HEK293 (cell line): ENCODE data around the gene UBB.
"Not testable (repeated sequence)": the region's sequence is repeated elsewhere in the genome, so short reads cannot be mapped to it uniquely, and the experiment has no call there.

Source experiments
- CTCF ChIA-PET: fragments of 350-600 bp; formaldehyde crosslinking; extraction: SDS; loops from one replicate; lab custom pipeline; 2021; ENCODE audit warnings: antibody characterized with exemption; lab: Yijun Ruan, JAX
- POLR2A ChIA-PET: fragments of 300-600 bp; formaldehyde crosslinking; extraction: SDS; loops from one replicate; lab custom pipeline; 2020; ENCODE audit warnings: antibody characterized with exemption, inconsistent platforms; lab: Yijun Ruan, JAX
- H3K27ac ChIP-seq: fragments of 200-500 bp; sonication (Bioruptor generic); 2 replicates; pipeline ENCODE4 v1.5.1; 2014; ENCODE audit warnings: low read depth, low read length, control low read depth, inconsistent platforms; ENCODE audit errors: extremely low read depth
- H3K36me3 ChIP-seq, 2 experiments: fragments of 200-500 bp in 1 of 2; sonication (Bioruptor generic) in 1 of 2; 1 replicate in 1 of 2; 2 replicates in 1 of 2; pipeline ENCODE4 v1.5.1; 2014 to 2017; ENCODE audit warnings: inconsistent platforms in 2 of 2, low read length in 2 of 2; ENCODE audit not compliant: control insufficient read depth in 2 of 2, insufficient read depth in 1 of 2
- H3K4me1 ChIP-seq: fragments of 200-500 bp; sonication (Bioruptor generic); 2 replicates; pipeline ENCODE4 v1.5.1; 2014; ENCODE audit warnings: mild to moderate bottlenecking, low read length, inconsistent platforms; ENCODE audit not compliant: control insufficient read depth, insufficient read depth
- H3K4me3 ChIP-seq: 2 replicates; pipeline ENCODE4 v1.5.1; 2011; ENCODE audit warnings: low read depth, mild to moderate bottlenecking, control low read depth, low read length, moderate library complexity
- H3K9me3 ChIP-seq: fragments of 200-500 bp; sonication (Bioruptor generic); 2 replicates; pipeline ENCODE4 v1.5.1; 2014; ENCODE audit warnings: low read depth, low read length, inconsistent platforms; ENCODE audit not compliant: control insufficient read depth, insufficient read depth
- GLIS2 ChIP-seq: fragments of 450-650 bp; formaldehyde crosslinking; IDR thresholded peaks from 2 replicates; pipeline ENCODE4 v1.5.1; 2016; ENCODE audit warnings: missing biosample characterization, missing genetic modification characterization
- PRDM1 ChIP-seq: fragments of 450-650 bp; formaldehyde crosslinking; IDR thresholded peaks from 2 replicates; pipeline ENCODE4; 2016; ENCODE audit warnings: missing biosample characterization, missing genetic modification characterization
- SETDB1 ChIP-seq: IDR thresholded peaks from one replicate; pipeline ENCODE4 v1.6.1; 2017; ENCODE audit warnings: mild to moderate bottlenecking, low read length, moderate library complexity, mixed read lengths; ENCODE audit not compliant: insufficient read length
- ZBTB17 ChIP-seq: fragments of 450-650 bp; formaldehyde crosslinking; IDR thresholded peaks from 2 replicates; pipeline ENCODE4 v1.5.1; 2016; ENCODE audit warnings: missing biosample characterization, missing genetic modification characterization
- ZBTB21 ChIP-seq: fragments of 450-650 bp; formaldehyde crosslinking; IDR thresholded peaks from 2 replicates; pipeline ENCODE4 v1.5.1; 2017; ENCODE audit warnings: missing biosample characterization, missing genetic modification characterization
- ZFP37 ChIP-seq: fragments of 450-650 bp; formaldehyde crosslinking; IDR thresholded peaks from 2 replicates; pipeline ENCODE4 v1.5.1; 2016; ENCODE audit warnings: missing biosample characterization, missing genetic modification characterization
- ZNF121 ChIP-seq: fragments of 450-650 bp; formaldehyde crosslinking; IDR thresholded peaks from 2 replicates; pipeline ENCODE4 v1.5.1; 2016; ENCODE audit warnings: missing biosample characterization, missing genetic modification characterization
- ZNF157 ChIP-seq: fragments of 450-650 bp; formaldehyde crosslinking; IDR thresholded peaks from 2 replicates; pipeline ENCODE4 v1.5.1; 2016; ENCODE audit warnings: missing biosample characterization, missing genetic modification characterization
- ZNF2 ChIP-seq: fragments of 450-650 bp; formaldehyde crosslinking; IDR thresholded peaks from 2 replicates; pipeline ENCODE4 v1.5.1; 2016; ENCODE audit warnings: missing biosample characterization, missing genetic modification characterization
- ZNF211 ChIP-seq: fragments of 450-650 bp; formaldehyde crosslinking; IDR thresholded peaks from 2 replicates; pipeline ENCODE4 v1.5.1; 2016; ENCODE audit warnings: low read depth, missing biosample characterization, missing genetic modification characterization
- ZNF292 ChIP-seq: fragments of 450-650 bp; formaldehyde crosslinking; IDR thresholded peaks from 2 replicates; pipeline ENCODE4 v1.5.1; 2016; ENCODE audit warnings: low read depth, missing biosample characterization, missing genetic modification characterization, borderline replicate concordance
- ZNF433 ChIP-seq: fragments of 450-650 bp; formaldehyde crosslinking; IDR thresholded peaks from 2 replicates; pipeline ENCODE4 v1.5.1; 2016; ENCODE audit warnings: missing biosample characterization, missing genetic modification characterization, low read depth
- ZNF544 ChIP-seq: fragments of 450-650 bp; formaldehyde crosslinking; IDR thresholded peaks from 2 replicates; pipeline ENCODE4 v1.5.0; 2017; ENCODE audit warnings: missing biosample characterization, missing genetic modification characterization
- ZNF596 ChIP-seq: fragments of 450-650 bp; IDR thresholded peaks from 2 replicates; pipeline ENCODE4 v1.5.0; 2018; ENCODE audit warnings: missing biosample characterization, mild to moderate bottlenecking, missing genetic modification characterization, moderate library complexity
- ZNF629 ChIP-seq: fragments of 450-650 bp; formaldehyde crosslinking; IDR thresholded peaks from 2 replicates; pipeline ENCODE4 v1.5.1; 2017; ENCODE audit warnings: missing biosample characterization, missing genetic modification characterization
- ZNF654 ChIP-seq: fragments of 450-650 bp; formaldehyde crosslinking; IDR thresholded peaks from 2 replicates; pipeline ENCODE4 v1.5.1; 2016; ENCODE audit warnings: low read depth, missing biosample characterization, missing genetic modification characterization
- ZNF670 ChIP-seq: fragments of 450-650 bp; formaldehyde crosslinking; IDR thresholded peaks from 2 replicates; pipeline ENCODE4 v1.5.1; 2016; ENCODE audit warnings: missing biosample characterization, missing genetic modification characterization, low read depth
- ZNF707 ChIP-seq: fragments of 450-650 bp; formaldehyde crosslinking; IDR thresholded peaks from 2 replicates; pipeline ENCODE4 v1.5.1; 2016; ENCODE audit warnings: missing biosample characterization, missing genetic modification characterization
- ZNF768 ChIP-seq: fragments of 450-650 bp; formaldehyde crosslinking; IDR thresholded peaks from 2 replicates; pipeline ENCODE4 v1.5.1; 2018; ENCODE audit warnings: missing biosample characterization, mild to moderate bottlenecking, missing genetic modification characterization
- TF ChIP-seq, protein P1 (sequence below): fragments of 450-650 bp; formaldehyde crosslinking; IDR thresholded peaks from 2 replicates; pipeline ENCODE4 v1.5.1; 2016; ENCODE audit warnings: missing biosample characterization, missing genetic modification characterization
- TF ChIP-seq, protein P2 (sequence below): fragments of 450-650 bp; formaldehyde crosslinking; IDR thresholded peaks from 2 replicates; pipeline ENCODE4 v1.5.1; 2016; ENCODE audit warnings: missing biosample characterization, missing genetic modification characterization
- TF ChIP-seq, protein P3 (sequence below): fragments of 450-650 bp; formaldehyde crosslinking; IDR thresholded peaks from 2 replicates; pipeline ENCODE4 v1.5.1; 2016; ENCODE audit warnings: missing biosample characterization, missing genetic modification characterization
- TF ChIP-seq, protein P4 (sequence below): fragments of 450-650 bp; formaldehyde crosslinking; IDR thresholded peaks from 2 replicates; pipeline ENCODE4 v1.5.1; 2016; ENCODE audit warnings: missing biosample characterization, missing genetic modification characterization, low read depth
- TF ChIP-seq, protein P5 (sequence below): fragments of 450-650 bp; formaldehyde crosslinking; IDR thresholded peaks from 2 replicates; pipeline ENCODE4 v1.5.1; 2016; ENCODE audit warnings: missing biosample characterization, missing genetic modification characterization

The UBB gene

DNA sequence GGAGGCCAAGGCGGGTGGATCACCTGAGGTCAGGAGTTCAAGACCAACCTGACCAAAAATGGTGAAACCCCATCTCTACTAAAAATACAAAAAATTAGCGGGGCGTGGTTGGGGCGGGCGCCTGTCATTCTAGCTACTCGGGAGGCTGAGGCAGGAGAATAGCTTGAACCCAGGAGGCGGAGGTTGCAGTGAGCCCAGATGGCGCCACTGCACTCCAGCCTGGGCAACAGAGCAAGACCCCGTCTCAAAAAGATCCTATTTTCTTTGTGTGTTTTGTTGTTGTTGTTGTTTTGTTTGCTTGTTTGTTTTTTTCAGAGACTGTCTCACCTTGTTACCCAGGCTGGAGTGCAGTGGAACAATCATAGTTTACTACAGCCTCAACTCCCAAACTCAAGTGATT, 23.0 kb downstream of the UBB start:
- peak; percentile 91 for TF ChIP-seq ZNF121 (tag by site-specific recombination)
- H3K4me3 ChIP-seq, H3K27ac ChIP-seq, H3K9me3 ChIP-seq, H3K4me1 ChIP-seq, H3K36me3 ChIP-seq: not testable (repeated sequence)
- CTCF ChIA-PET, result interaction anchor here (0.7 to 2.2 kb wide), 4 partner anchors 9 to 106 kb away, joined by 3 to 5 read pairs (median 4); no protein-coding TSS in a partner anchor
- POLR2A ChIA-PET, result interaction anchor here (0.6 to 1.0 kb wide), 2 partner anchors 15 to 23 kb away, joined by 5 read pairs; partner anchors contain the start of gene UBB

DNA sequence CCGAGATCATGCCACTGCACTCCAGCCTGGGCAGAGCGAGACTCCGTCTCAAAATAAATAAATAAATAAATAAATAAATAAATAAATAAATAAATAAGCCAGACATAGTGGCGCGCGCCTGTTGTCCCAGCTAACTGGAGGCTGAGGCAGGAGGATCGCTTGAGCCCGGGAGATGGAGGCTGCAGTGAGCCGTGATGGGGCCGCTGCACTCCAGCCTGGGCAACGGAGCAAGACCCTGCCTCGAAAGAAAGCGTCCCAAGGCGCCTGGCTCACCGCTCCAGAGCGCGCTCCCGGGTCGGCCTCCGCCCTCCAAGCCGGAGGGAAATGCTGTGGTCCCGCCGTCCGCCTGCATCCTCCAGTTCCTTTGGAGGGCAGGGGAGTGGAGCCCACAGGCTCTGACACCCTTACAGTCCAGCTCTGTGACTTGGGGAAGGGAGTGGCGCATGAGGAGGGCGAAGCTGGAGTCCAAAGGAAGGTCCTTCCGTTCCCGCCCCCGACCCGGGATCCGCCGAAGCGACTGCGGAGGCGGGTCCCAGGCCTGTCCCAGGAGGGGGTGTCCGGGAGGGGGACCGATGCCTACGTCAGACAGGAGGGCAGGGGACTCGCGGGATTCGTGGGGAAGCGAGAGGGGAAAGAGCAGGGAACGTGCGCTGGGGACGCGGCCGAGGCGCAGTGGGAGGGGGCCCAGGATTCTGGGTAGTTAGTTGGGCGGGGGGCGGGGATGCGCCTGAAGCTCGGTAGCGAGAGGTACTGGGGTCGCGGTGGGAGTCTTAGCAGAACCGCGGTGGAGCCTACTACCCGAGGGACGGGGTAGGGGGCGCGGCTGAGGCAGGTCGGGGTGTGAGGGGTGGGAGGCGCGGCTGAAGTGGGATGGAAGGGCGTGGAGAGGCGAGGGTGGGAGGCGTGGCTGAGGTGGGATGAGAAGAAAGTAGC, 26.1 kb downstream of the UBB start:
- ChIA-PET POLR2A (interaction anchor here (2.2 to 4.4 kb wide), 2 partner anchors 26 to 32 kb away, joined by 19 to 27 read pairs; partner anchors contain the start of gene UBB), CTCF (interaction anchor here (0.8 to 1.0 kb wide), 2 partner anchors 12 to 20 kb away, joined by 3 to 5 read pairs; no protein-coding TSS in a partner anchor)
- H3K36me3 ChIP-seq, result no peaks in the 10 kb centered on the region
- H3K27ac ChIP-seq, result peak overlapping the region; percentile 41; the same call in 1 of the 2 replicates
- H3K4me3 ChIP-seq, result peak overlapping the region; percentile 36
- peaks cover 3% of the 10 kb centered on the region; the same call in 1 of the 2 replicates for H3K4me1 ChIP-seq
- H3K9me3 ChIP-seq, result no peaks in the 10 kb centered on the region
- TF ChIP-seq GLIS2 (tag by site-specific recombination) (peak; percentile 94), ZNF433 (tag by site-specific recombination) (peak; percentile 97), ZBTB17 (tag by site-specific recombination) (peak; percentile 39; the same call in 1 of the 2 replicates), ZNF654 (peak; percentile 52), ZFP37 (tag by site-specific recombination) (peak; percentile 85), ZNF596 (no peak), ZNF2 (tag by site-specific recombination) (no peak), ZNF629 (tag by site-specific recombination) (peak; percentile 68), PRDM1 (tag by site-specific recombination) (no peak), ZNF211 (tag by site-specific recombination) (no peak), ZNF707 (tag by site-specific recombination) (no peak), SETDB1 (no peak), ZNF768 (tag by site-specific recombination) (no peak; the same call in 1 of the 2 replicates), ZNF157 (tag by site-specific recombination) (no peak), ZBTB21 (peak; percentile 59), ZNF292 (peak; percentile 70), ZNF670 (tag by site-specific recombination) (no peak), ZNF544 (tag by site-specific recombination) (no peak)
- TF ChIP-seq, protein P1, sequence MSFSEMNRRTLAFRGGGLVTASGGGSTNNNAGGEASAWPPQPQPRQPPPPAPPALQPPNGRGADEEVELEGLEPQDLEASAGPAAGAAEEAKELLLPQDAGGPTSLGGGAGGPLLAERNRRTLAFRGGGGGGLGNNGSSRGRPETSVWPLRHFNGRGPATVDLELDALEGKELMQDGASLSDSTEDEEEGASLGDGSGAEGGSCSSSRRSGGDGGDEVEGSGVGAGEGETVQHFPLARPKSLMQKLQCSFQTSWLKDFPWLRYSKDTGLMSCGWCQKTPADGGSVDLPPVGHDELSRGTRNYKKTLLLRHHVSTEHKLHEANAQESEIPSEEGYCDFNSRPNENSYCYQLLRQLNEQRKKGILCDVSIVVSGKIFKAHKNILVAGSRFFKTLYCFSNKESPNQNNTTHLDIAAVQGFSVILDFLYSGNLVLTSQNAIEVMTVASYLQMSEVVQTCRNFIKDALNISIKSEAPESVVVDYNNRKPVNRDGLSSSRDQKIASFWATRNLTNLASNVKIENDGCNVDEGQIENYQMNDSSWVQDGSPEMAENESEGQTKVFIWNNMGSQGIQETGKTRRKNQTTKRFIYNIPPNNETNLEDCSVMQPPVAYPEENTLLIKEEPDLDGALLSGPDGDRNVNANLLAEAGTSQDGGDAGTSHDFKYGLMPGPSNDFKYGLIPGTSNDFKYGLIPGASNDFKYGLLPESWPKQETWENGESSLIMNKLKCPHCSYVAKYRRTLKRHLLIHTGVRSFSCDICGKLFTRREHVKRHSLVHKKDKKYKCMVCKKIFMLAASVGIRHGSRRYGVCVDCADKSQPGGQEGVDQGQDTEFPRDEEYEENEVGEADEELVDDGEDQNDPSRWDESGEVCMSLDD (tag by site-specific recombination), result peak; percentile 74; the same call in 1 of the 2 replicates
- TF ChIP-seq, protein P2, sequence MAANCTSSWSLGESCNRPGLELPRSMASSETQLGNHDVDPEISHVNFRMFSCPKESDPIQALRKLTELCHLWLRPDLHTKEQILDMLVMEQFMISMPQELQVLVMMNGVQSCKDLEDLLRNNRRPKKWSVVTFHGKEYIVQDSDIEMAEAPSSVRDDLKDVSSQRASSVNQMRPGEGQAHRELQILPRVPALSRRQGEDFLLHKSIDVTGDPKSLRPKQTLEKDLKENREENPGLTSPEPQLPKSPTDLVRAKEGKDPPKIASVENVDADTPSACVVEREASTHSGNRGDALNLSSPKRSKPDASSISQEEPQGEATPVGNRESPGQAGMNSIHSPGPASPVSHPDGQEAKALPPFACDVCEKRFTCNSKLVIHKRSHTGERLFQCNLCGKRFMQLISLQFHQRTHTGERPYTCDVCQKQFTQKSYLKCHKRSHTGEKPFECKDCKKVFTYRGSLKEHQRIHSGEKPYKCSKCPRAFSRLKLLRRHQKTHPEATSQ (tag by site-specific recombination), result 0 out of 2 replicates have a peak, but pooled peaks have one; percentile 41
- TF ChIP-seq, protein P3, sequence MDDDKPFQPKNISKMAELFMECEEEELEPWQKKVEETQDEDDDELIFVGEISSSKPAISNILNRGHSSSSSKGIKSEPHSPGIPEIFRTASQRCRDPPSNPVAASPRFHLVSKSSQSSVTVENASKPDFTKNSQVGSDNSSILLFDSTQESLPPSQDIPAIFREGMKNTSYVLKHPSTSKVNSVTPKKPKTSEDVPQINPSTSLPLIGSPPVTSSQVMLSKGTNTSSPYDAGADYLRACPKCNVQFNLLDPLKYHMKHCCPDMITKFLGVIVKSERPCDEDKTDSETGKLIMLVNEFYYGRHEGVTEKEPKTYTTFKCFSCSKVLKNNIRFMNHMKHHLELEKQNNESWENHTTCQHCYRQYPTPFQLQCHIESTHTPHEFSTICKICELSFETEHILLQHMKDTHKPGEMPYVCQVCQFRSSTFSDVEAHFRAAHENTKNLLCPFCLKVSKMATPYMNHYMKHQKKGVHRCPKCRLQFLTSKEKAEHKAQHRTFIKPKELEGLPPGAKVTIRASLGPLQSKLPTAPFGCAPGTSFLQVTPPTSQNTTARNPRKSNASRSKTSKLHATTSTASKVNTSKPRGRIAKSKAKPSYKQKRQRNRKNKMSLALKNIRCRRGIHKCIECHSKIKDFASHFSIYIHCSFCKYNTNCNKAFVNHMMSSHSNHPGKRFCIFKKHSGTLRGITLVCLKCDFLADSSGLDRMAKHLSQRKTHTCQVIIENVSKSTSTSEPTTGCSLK (tag by site-specific recombination), result no peak
- TF ChIP-seq, protein P4, sequence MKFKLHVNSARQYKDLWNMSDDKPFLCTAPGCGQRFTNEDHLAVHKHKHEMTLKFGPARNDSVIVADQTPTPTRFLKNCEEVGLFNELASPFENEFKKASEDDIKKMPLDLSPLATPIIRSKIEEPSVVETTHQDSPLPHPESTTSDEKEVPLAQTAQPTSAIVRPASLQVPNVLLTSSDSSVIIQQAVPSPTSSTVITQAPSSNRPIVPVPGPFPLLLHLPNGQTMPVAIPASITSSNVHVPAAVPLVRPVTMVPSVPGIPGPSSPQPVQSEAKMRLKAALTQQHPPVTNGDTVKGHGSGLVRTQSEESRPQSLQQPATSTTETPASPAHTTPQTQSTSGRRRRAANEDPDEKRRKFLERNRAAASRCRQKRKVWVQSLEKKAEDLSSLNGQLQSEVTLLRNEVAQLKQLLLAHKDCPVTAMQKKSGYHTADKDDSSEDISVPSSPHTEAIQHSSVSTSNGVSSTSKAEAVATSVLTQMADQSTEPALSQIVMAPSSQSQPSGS (tag by site-specific recombination), result no peak
- TF ChIP-seq, protein P5, sequence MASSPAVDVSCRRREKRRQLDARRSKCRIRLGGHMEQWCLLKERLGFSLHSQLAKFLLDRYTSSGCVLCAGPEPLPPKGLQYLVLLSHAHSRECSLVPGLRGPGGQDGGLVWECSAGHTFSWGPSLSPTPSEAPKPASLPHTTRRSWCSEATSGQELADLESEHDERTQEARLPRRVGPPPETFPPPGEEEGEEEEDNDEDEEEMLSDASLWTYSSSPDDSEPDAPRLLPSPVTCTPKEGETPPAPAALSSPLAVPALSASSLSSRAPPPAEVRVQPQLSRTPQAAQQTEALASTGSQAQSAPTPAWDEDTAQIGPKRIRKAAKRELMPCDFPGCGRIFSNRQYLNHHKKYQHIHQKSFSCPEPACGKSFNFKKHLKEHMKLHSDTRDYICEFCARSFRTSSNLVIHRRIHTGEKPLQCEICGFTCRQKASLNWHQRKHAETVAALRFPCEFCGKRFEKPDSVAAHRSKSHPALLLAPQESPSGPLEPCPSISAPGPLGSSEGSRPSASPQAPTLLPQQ (tag by site-specific recombination), result peak; percentile 65; the same call in 1 of the 2 replicates
